Measurements from ENCODE around the gene C6orf15. TPM values are rescaled to one million over a fixed set of nuclear protein-coding genes. Genes with fewer than 3 reads are reported as not detected.

Gene C6orf15
- total and polyA plus RNA-seq, 2 of the 8 experiments (the other 6 are each of a cell fraction or from before 2014, with no cell fraction given) = not detected

DNA sequence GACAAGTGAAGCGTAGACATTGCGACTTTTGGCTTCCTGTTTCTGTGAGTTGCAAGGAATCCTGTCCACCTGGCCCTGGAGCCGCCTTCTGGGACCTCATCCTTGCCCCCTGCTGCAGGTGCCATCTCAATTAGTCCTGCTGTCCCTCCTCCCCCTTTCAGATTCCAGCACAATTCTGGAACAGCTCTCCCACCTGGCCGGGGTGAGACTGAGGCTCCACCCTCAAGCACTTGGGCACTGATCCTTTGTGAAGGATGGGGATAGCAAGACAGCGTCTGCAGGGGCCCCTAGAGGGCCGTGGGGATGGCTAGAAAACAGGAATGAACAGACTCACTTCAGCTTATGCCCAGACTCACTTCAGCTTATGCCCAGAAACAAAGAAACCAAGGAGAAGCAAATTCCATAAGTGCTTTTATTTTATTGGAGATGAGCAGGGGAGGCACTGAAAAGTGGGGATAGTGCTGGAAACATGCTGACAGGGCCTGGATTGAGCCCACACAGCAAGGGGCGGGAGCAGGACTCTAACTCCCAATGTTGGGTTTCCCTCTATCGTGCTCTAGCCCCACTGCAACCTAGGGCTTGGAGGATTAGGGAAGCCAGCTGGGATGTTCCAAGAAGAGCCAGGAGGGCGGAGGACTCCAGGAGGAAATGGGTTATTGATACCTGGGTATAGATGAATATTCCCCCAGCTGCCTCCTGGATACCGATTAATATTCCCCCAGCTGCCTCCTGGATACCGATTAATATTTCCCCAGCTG, 1.4 kb downstream of the C6orf15 start:
- Histone ChIP-seq H3K4me2 (ENCODE audit: insufficient read depth in 1 of 2, low read depth in 2 of 2, low read length in 2 of 2) (peak overlapping the region in 1 of 2 experiments; percentile 20; a peak in 1 of 4 replicates), H3K36me3 (ENCODE audit: control insufficient read depth in 2 of 4, insufficient read depth in 4 of 4, low read length in 3 of 4) (no peaks in the 10 kb centered on the region), H2BK120ac (replicated peaks; ENCODE audit: low read depth, low read length) (no peak overlapping the region), H3K18ac (ENCODE audit: extremely low read depth, low read length) (no peak overlapping the region), H3K4me3 (ENCODE audit: extremely low read depth in 1 of 4, insufficient read depth in 2 of 4, low read depth in 3 of 4, low read length in 4 of 4) (no peak overlapping the region), H3K56ac (replicated peaks; ENCODE audit: insufficient read length, low read depth, low read length) (no peak overlapping the region), H2BK5ac (ENCODE audit: low read depth, low read length) (no peak overlapping the region), H2AFZ (ENCODE audit: low read length) (peak overlapping the region; percentile 46; the same call in 1 of the 2 replicates), H4K8ac (ENCODE audit: extremely low read depth, insufficient read depth, low read length) (no peak overlapping the region), H2BK15ac (ENCODE audit: low read length) (no peak overlapping the region), H3K27ac (ENCODE audit: low read depth, low read length) (no peak overlapping the region), H2BK20ac (ENCODE audit: low read length) (no peak overlapping the region), H4K20me1 (replicated peaks in 1 of 2; ENCODE audit: control insufficient read depth in 1 of 2, insufficient read depth in 2 of 2, low read length in 2 of 2) (no peaks in the 10 kb centered on the region), H4K91ac (replicated peaks; ENCODE audit: insufficient read length, low read length) (no peak overlapping the region), H3K4me1 (replicated peaks in 1 of 4; ENCODE audit: control insufficient read depth in 3 of 4, insufficient read depth in 4 of 4, low read length in 3 of 4) (peaks cover 0 to 20% (median 8%) of the 10 kb centered on the region in 4 experiments; a peak in 6 of 7 replicates), H3K9me3 (ENCODE audit: insufficient read depth in 2 of 2, low read depth in 1 of 2, low read length in 1 of 2) (no peaks in the 10 kb centered on the region), H2AK5ac (ENCODE audit: low read depth, low read length) (no peak overlapping the region), H3K23ac (ENCODE audit: insufficient read length) (no peak overlapping the region), H3K9ac (replicated peaks in 1 of 4; ENCODE audit: extremely low read depth in 1 of 4, low read depth in 3 of 4, low read length in 3 of 4) (no peak overlapping the region), H3K27me3 (replicated peaks in 1 of 4; ENCODE audit: control insufficient read depth in 3 of 4, extremely low read depth in 1 of 4, insufficient read depth in 3 of 4, low read length in 3 of 4) (peaks cover 0 to 11% (median 3%) of the 10 kb centered on the region in 4 experiments; a peak in 3 of 7 replicates), H3K23me2 (ENCODE audit: low read depth, low read length) (no peaks in the 10 kb centered on the region; the same call in 1 of the 2 replicates), H4K5ac (ENCODE audit: insufficient read length, low read depth, low read length) (no peak overlapping the region), H2BK12ac (ENCODE audit: low read depth, low read length) (no peak overlapping the region), H3K4ac (replicated peaks; ENCODE audit: insufficient read length, low read depth, low read length) (no peak overlapping the region), H3K14ac (ENCODE audit: insufficient read length) (no peak overlapping the region), H3K79me1 (ENCODE audit: low read depth, low read length) (no peaks in the 10 kb centered on the region), H3K79me2 (ENCODE audit: control insufficient read depth in 1 of 2, insufficient read depth in 2 of 2, low read length in 2 of 2) (no peaks in the 10 kb centered on the region)
- no peak for DNase-seq (ENCODE audit: low read depth in 1 of 2, low spot score in 2 of 2)
- 68% methylated on average over 10 of the region's 11 CpGs; no CpG with 5 or more reads in 1 of the 2 experiments for WGBS, 2 experiments (ENCODE audit: extremely low coverage in 1 of 2, insufficient coverage in 1 of 2, insufficient read length in 1 of 2, insufficient replicate concordance in 2 of 2, low coverage in 1 of 2, low lambda C conversion rate in 2 of 2, missing lambda C conversion rate in 1 of 2)
- FAIRE-seq = no peak
- ChIA-PET POLR2A (ENCODE audit: partially characterized antibody) (interaction anchor here (1.0 to 1.3 kb wide), 4 partner anchors 19 to 196 kb away, joined by 3 to 4 read pairs (median 4); no protein-coding TSS in a partner anchor), CTCF (ENCODE audit: partially characterized antibody) (interaction anchor here (0.8 to 10.6 kb wide), 13 partner anchors 9 to 380 kb away, joined by 3 to 187 read pairs (median 4); no protein-coding TSS in a partner anchor)
- TF ChIP-seq KDM4A (IDR thresholded peaks at IDR 0.05; ENCODE audit: low read depth, low read length, severe bottlenecking) (no peak), EP300 (IDR thresholded peaks at IDR 0.05; ENCODE audit: borderline replicate concordance in 1 of 2, low read depth in 2 of 2, low read length in 2 of 2) (no peak), NRF1 (IDR thresholded peaks at IDR 0.05; ENCODE audit: low read depth, low read length) (no peak), BCL11A (IDR thresholded peaks at IDR 0.05; ENCODE audit: low read depth in 2 of 2, low read length in 2 of 2) (no peak), HDAC6 (IDR thresholded peaks at IDR 0.05; ENCODE audit: low read depth, low read length) (no peak), RFX5 (IDR thresholded peaks at IDR 0.05; ENCODE audit: borderline replicate concordance, low read depth, low read length) (no peak), BRCA1 (IDR thresholded peaks at IDR 0.05; ENCODE audit: low read depth, low read length) (no peak), TAF7 (optimal IDR thresholded peaks at IDR 0.05; ENCODE audit: borderline replicate concordance, low read depth, low read length) (no peak), ASH2L (IDR thresholded peaks at IDR 0.05; ENCODE audit: low read length) (no peak), JUND (IDR thresholded peaks at IDR 0.05; ENCODE audit: low read length) (no peak)
- TF ChIP-seq, protein P1, sequence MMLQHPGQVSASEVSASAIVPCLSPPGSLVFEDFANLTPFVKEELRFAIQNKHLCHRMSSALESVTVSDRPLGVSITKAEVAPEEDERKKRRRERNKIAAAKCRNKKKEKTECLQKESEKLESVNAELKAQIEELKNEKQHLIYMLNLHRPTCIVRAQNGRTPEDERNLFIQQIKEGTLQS (IDR thresholded peaks at IDR 0.05; ENCODE audit: insufficient read depth, low read depth, low read length) = no peak

All from H1 (cell line).